K562 (cell line): Measurements from ENCODE around the gene ANKS1B. TPM values are rescaled to one million over a fixed set of nuclear protein-coding genes. Genes with fewer than 3 reads are reported as not detected.
"Not testable (repeated sequence)": the region's sequence is repeated elsewhere in the genome, so short reads cannot be mapped to it uniquely, and the experiment has no call there.

ENCODE experiments used
- ATAC-seq: fragments of 200-7000 bp; cut with Tn5 transposase; 3 replicates; pipeline ENCODE4 v1.9.1; 2020; ENCODE audit warnings: moderate library complexity
- BruUV-seq: library from RNA; stranded (reverse); fragments of 400-500 nt; replicated peaks from 2 replicates; lab custom pipeline; 2021; lab: Mats Ljungman, UMichigan
- CTCF ChIA-PET: fragments of 300-600 bp; formaldehyde crosslinking; extraction: SDS; loops from one replicate; lab custom pipeline; 2021; ENCODE audit warnings: low intra/inter-chr PET ratio; lab: Yijun Ruan, JAX
- POLR2A ChIA-PET: fragments of 300-600, 350-650 bp; sonication (Branson Sonifier 250); formaldehyde crosslinking; extraction: SDS; loops from one replicate; lab custom pipeline; 2021; ENCODE audit warnings: antibody characterized with exemption, inconsistent platforms; lab: Yijun Ruan, JAX
- DNase-seq, 4 experiments: peaks; one replicate each; pipeline versions ENCODE4 v3.0.0 to v3.0.0-alpha.2; 2011 to 2018; ENCODE audit warnings: low spot score in 3 of 4, mixed read lengths in 3 of 4; ENCODE audit errors: extremely low read depth in 1 of 4
- FAIRE-seq: peaks from 2 replicates; lab custom pipeline; 2011; peaks lifted over from hg19 to GRCh38; lab: Jason Lieb, UNC
- H2AFZ ChIP-seq: 2 replicates; pipeline ENCODE4 v1.6.0; 2011; ENCODE audit warnings: low read depth, low read length, control low read depth, inconsistent platforms
- H3K27ac ChIP-seq: fragments of 200-600 bp; 3 replicates; pipeline ENCODE4 v1.8.0; 2011; ENCODE audit warnings: low read depth, mild to moderate bottlenecking, control low read depth, inconsistent platforms, low read length, moderate library complexity, mixed read lengths; ENCODE audit errors: extremely low read depth
- H3K27me3 ChIP-seq, 2 experiments: fragments of 300-600 bp in 1 of 2; 2 replicates in 1 of 2; 3 replicates in 1 of 2; pipeline versions ENCODE4 v1.6.0 to v1.8.0; 2011; ENCODE audit warnings: inconsistent platforms in 2 of 2, low read length in 2 of 2, mild to moderate bottlenecking in 1 of 2, mixed read lengths in 1 of 2, moderate library complexity in 1 of 2; ENCODE audit not compliant: control insufficient read depth in 2 of 2, insufficient read depth in 2 of 2
- H3K36me3 ChIP-seq: fragments of 300-600 bp; 3 replicates; pipeline ENCODE4 v1.8.0; 2011; ENCODE audit warnings: mild to moderate bottlenecking, low read length, inconsistent platforms; ENCODE audit not compliant: control insufficient read depth, insufficient read depth
- H3K4me1 ChIP-seq, 2 experiments: fragments of 200-600 bp in 1 of 2; replicated peaks in 1 of 2; 2 replicates in 1 of 2; 3 replicates in 1 of 2; pipeline versions ENCODE4 v1.5.1 to v1.8.0; 2011; ENCODE audit warnings: inconsistent platforms in 2 of 2, low read length in 2 of 2, mild to moderate bottlenecking in 1 of 2, mixed read lengths in 1 of 2, moderate library complexity in 1 of 2; ENCODE audit not compliant: control insufficient read depth in 2 of 2, insufficient read depth in 2 of 2
- H3K4me2 ChIP-seq: 2 replicates; pipeline ENCODE4 v1.6.1; 2011; ENCODE audit warnings: low read length, control low read depth, inconsistent platforms, mixed read lengths; ENCODE audit not compliant: insufficient read depth
- H3K4me3 ChIP-seq: fragments of 200-600 bp; sonication (generic), shearing (Covaris generic); 2 replicates; pipeline ENCODE4 v1.5.1; 2016; ENCODE audit warnings: control low read depth, inconsistent platforms
- H3K79me2 ChIP-seq: fragments of 200-600 bp; 3 replicates; pipeline ENCODE4 v1.8.0; 2011; ENCODE audit warnings: low read length, inconsistent platforms; ENCODE audit not compliant: control insufficient read depth, insufficient read depth
- H3K9ac ChIP-seq, 2 experiments: 2 replicates each; pipeline versions ENCODE4 v1.6.0 to v1.6.1; 2011; ENCODE audit warnings: low read depth in 2 of 2, low read length in 2 of 2, control low read depth in 1 of 2, inconsistent platforms in 1 of 2, mild to moderate bottlenecking in 1 of 2, mixed read lengths in 1 of 2; ENCODE audit not compliant: insufficient read depth in 1 of 2
- H3K9me1 ChIP-seq: one replicate; pipeline ENCODE4 v1.6.0; 2011; ENCODE audit warnings: inconsistent platforms, mild to moderate bottlenecking, low read length, moderate library complexity; ENCODE audit not compliant: control insufficient read depth, insufficient read depth
- H3K9me3 ChIP-seq: replicated peaks from 2 replicates; pipeline ENCODE4 v1.5.1; 2011; ENCODE audit warnings: low read depth, low read length, inconsistent platforms; ENCODE audit not compliant: control insufficient read depth, insufficient read depth
- H4K20me1 ChIP-seq: replicated peaks from 2 replicates; pipeline ENCODE4 v1.6.1; 2011; ENCODE audit warnings: low read length, inconsistent platforms, mixed read lengths; ENCODE audit not compliant: control insufficient read depth, insufficient read depth
- RFX1 ChIP-seq: fragments of 450-650 bp; IDR thresholded peaks from 2 replicates; pipeline ENCODE4 v1.6.1; 2016; ENCODE audit warnings: mild to moderate bottlenecking, moderate library complexity
- WGBS: fragments of 100-300 bp; shearing (Covaris generic); methylation state at CpG from one replicate; pipeline ENCODE4 v1.1.6; 2016; ENCODE audit warnings: low coverage, mixed read lengths; ENCODE audit not compliant: insufficient coverage; ENCODE audit errors: missing lambda C conversion rate; 5-methylcytosine and 5-hydroxymethylcytosine counted together
- in situ Hi-C: fragments of 300-500 bp; cut with MboI; formaldehyde crosslinking; loops from 4 replicates; pipeline ENCODE4 v1.15.0; 2018; ENCODE audit warnings: inconsistent platforms, mixed read lengths
- intact Hi-C: fragments of 100-400 bp; cut with micrococcal nuclease; formaldehyde crosslinking; loops from 2 replicates; pipeline ENCODE4 v1.14.2; 2022
- polyA plus RNA-seq, 8 experiments: library from polyadenylated mRNA; depleted of rRNA in 4 of 8; stranded (reverse) in 5 of 8; unstranded in 3 of 8; fragments of >200 nt; fragmentation: Nextera tagmentation in 2 of 8; fragmentation: Illumina TruSeq in 1 of 8; extraction: Ambion mirVana in 2 of 8; extraction: Trizol in 1 of 8; gene quantifications; 2 replicates each; pipeline versions ENCODE4 v1.2.1 to v1.2.3, GENCODE V29; 2011 to 2014; ENCODE audit warnings: inconsistent platforms in 1 of 8, missing spikeins in 1 of 8
- total RNA-seq, 7 experiments: library from RNA; depleted of rRNA in 6 of 7; stranded (reverse); fragments of >200 nt in 6 of 7; fragmentation: Illumina TruSeq in 2 of 7; extraction: Trizol in 2 of 7; gene quantifications; 2 replicates each; pipeline versions ENCODE4 v1.2.1 to v1.2.3, GENCODE V29; 2011 to 2021; ENCODE audit warnings: low replicate concordance in 1 of 7

The ANKS1B gene
- total and polyA plus RNA-seq, 9 of the 15 experiments (the other 6 are each of a cell fraction or from before 2014, with no cell fraction given): 0.04 to 0.47 (median 0.28) TPM; not detected in 4

DNA sequence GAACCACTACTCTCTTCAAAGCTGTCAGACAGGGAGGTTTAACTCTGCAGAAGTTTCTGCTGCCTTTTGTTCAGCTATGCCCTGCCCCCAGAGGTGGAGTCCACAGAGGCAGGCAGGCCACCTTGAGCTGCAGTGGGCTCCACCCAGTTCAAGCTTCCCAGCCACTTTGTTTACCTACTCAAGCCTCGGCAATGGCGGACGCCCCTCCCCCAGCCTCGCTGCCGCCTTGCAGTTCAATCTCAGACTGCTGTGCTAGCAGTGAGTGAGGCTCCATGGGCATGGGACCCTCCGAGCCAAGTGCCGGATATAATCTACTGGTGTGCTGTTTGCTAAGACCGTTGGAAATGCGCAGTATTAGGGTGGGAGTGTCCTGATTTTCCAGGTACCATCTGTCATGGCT is 663.5 kb downstream of the ANKS1B start:
- 1% methylated on average over 9 of the region's 9 CpGs for WGBS
- H3K79me2 ChIP-seq, BruUV-seq, H3K4me3 ChIP-seq, FAIRE-seq, H4K20me1 ChIP-seq, H3K27me3 ChIP-seq, in situ Hi-C loops, CTCF ChIA-PET, H3K4me2 ChIP-seq, H3K4me1 ChIP-seq, H3K9ac ChIP-seq, DNase-seq, H3K36me3 ChIP-seq, H2AFZ ChIP-seq, H3K9me1 ChIP-seq, intact Hi-C loops, ATAC-seq, POLR2A ChIA-PET, H3K27ac ChIP-seq, H3K9me3 ChIP-seq: not testable (repeated sequence)

- ChIA-PET CTCF (no interaction called here), POLR2A (no interaction called here)
- Histone ChIP-seq H3K4me2 (no peak overlapping the region), H3K4me1 (no peaks in the 10 kb centered on the region), H2AFZ (no peak overlapping the region), H3K9me3 (no peaks in the 10 kb centered on the region), H3K36me3 (no peaks in the 10 kb centered on the region), H4K20me1 (no peaks in the 10 kb centered on the region), H3K9me1 (no peaks in the 10 kb centered on the region), H3K27ac (no peak overlapping the region), H3K9ac (no peak overlapping the region), H3K79me2 (no peaks in the 10 kb centered on the region), H3K27me3 (no peaks in the 10 kb centered on the region), H3K4me3 (no peak overlapping the region)
- 0% methylated on average over 1 of the region's 1 CpG for WGBS
- TF ChIP-seq RFX1: no peak
- FAIRE-seq (no peak), DNase-seq (no peak), ATAC-seq (no peak)
- in situ Hi-C loops: no loop called here
- intact Hi-C loops: no loop called here
- no TSS peak for BruUV-seq
Observed at GRCh38 chr12:99311373-99311772, 673.4 kb downstream of the ANKS1B start.
